HG03108 (cell line): ENCODE measurements around the gene UMAD1.

Experiments used
- ATAC-seq: cut with Tn5 transposase; IDR thresholded peaks from one replicate; pipeline ENCODE4 v1.9.1; 2021; ENCODE audit warnings: moderate library complexity; ENCODE audit not compliant: unreplicated experiment

UMAD1 gene

GRCh38 chr7:7720193-7720592 lies 79.6 kb downstream of the UMAD1 start:
- no peak for ATAC-seq

- ATAC-seq: no peak
Measured at GRCh38 chr7:7720750-7721621, 80.4 kb downstream of the UMAD1 start.

- no peak for ATAC-seq
Measured at GRCh38 chr7:7731732-7732131, 91.2 kb downstream of the UMAD1 start.

- ATAC-seq: no peak
Measured at GRCh38 chr7:7732621-7733281, 92.2 kb downstream of the UMAD1 start.

DNA sequence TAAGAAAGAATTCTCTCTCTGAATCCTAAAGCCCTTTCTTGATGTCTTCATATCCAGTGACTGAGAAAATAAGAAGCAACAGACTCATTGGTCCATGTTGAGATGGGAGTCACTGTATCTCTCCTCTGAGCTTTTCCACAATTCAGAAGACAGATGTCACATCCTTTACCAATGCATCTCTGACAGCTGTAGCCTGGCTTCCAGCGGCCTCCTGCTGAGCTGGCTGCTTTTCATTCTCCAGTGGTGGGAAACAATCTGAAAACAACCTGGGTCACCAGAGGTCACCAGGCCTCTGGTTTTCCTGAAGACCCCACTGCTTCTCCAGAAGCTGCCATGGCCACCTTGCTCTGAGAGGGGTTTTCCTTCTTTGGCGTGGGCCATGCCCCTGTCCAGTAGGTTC lies 96.1 kb downstream of the UMAD1 start:
- no peak for ATAC-seq

DNA sequence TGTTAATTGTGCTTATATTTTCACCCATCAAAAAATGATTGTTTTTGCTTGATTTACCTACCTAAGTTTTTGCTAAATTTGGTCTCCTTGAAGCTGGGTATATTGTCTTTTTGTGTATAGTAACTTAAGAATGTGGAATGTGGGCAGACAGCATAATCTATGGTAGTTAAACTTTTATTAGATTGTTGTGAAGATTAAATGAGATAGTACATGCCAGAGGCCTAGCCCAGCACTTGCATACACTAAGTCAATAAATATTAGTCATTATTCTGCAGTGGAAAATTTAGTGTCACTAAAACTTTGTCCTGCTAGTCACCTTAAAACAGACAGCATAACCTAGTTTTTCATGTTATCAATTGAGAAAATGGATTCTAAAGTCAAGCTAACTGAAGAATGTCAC lies 97.1 kb downstream of the UMAD1 start:
- ATAC-seq: no peak

- ATAC-seq: no peak
Measured at GRCh38 chr7:7738177-7738576, 97.6 kb downstream of the UMAD1 start.

GRCh38 chr7:7738622-7739021 lies 98.1 kb downstream of the UMAD1 start:
- ATAC-seq: no peak

DNA sequence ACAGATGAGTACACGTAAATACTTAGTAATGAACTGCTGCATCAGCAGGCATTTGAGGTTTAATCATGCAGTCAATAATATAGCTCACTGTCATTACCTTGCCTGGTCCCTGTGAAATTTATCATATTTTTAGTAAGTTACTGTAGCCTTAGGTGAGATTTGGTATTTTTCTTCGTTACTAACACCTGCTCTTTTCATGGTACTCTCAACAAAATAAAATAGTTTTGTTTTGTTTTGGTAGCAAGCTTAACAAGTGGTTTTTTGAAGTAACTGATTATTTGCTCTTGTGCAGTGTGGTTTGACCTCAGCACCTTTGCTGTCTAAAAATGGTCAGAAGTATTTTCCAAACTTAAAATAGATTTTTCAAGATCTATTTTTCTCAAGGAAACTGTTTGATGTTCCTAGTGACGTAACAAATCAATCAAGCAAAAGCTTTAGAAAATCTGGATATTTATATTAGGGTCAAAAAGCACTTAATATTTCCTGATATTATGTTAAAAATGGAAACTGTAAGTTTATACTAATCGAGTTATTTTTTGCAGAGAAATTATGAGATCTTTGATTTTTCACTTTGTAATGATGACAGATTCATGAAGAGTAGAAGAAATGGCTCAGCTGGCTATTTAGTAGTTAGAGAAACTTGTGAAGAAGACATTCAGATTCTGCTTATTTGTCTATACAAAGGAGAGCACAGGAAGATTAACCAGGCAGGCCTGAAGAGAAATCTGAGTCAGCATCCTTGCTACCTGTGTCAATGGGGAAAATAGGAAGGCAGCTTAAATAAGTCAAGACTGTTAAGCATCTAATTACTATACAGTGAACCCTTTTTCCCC lies 98.9 kb downstream of the UMAD1 start:
- ATAC-seq: peak; percentile 58

DNA sequence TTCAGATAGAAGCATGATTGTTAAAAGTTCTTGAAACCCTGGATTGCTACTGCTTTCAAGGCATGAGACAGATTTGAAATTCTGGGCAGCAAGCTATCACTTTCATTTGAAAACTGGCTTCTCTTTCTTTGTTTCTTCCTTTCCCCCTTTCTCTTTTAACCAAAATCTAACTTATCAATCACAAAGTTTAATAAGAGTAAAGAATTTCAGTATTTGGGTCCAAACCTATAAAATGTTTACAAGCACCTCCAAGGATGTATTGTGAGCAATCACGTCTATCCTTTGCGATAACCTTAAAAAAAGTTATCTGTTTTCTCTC lies 99.4 kb downstream of the UMAD1 start:
- ATAC-seq: no peak

GRCh38 chr7:7742223-7742622 lies 101.7 kb downstream of the UMAD1 start:
- ATAC-seq: no peak

GRCh38 chr7:7745258-7745657 lies 104.7 kb downstream of the UMAD1 start:
- no peak for ATAC-seq

GRCh38 chr7:7745966-7746365 lies 105.4 kb downstream of the UMAD1 start:
- ATAC-seq: no peak

DNA sequence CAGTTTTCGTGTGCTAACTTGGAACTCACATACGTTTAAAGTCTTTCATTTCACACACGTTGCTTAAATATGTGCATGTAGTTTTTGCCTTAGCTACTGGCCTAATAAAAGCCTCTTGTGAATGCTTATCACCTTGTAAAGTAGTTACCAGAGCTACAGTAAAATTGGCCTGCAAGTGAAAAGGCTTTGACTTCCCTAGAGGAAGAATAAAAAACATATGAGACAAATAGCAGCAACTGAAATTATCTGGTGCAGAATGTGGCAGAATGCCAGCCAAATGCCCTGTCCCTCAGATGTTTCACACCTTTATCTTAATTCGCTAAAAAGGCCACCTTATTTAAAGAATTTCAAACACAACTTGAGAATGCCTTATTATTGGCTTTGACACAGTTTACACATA lies 105.9 kb downstream of the UMAD1 start:
- no peak for ATAC-seq

DNA sequence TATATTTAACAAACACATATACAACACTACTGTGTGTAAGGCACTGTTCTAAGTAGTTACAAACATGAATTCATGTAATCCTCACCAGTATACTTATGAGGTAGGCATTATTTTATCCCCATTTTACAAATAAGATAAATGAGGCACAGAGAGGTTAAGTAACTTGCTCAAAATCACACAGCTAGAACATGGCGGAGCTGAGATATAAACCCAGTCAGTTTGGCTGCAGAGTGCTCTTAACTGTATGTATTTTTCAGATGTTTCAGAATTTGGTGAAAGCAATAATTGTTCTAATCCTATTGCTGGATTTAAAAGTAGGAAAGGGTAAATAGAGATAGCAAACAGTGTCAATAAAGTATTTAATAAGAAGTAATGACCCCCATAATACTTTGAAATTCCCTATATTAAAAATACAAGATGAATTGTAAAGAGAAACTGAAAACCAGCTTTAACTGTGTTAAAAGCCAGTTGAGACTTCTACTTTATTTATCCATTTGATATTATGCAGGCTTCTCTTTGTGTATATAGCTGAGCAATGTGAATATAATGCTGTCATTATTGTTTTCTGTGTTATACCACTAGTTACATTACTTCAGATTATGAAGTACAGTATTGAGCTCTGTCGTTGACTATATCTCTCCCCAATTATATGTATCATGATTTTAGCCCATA lies 110.2 kb downstream of the UMAD1 start:
- no peak for ATAC-seq

DNA sequence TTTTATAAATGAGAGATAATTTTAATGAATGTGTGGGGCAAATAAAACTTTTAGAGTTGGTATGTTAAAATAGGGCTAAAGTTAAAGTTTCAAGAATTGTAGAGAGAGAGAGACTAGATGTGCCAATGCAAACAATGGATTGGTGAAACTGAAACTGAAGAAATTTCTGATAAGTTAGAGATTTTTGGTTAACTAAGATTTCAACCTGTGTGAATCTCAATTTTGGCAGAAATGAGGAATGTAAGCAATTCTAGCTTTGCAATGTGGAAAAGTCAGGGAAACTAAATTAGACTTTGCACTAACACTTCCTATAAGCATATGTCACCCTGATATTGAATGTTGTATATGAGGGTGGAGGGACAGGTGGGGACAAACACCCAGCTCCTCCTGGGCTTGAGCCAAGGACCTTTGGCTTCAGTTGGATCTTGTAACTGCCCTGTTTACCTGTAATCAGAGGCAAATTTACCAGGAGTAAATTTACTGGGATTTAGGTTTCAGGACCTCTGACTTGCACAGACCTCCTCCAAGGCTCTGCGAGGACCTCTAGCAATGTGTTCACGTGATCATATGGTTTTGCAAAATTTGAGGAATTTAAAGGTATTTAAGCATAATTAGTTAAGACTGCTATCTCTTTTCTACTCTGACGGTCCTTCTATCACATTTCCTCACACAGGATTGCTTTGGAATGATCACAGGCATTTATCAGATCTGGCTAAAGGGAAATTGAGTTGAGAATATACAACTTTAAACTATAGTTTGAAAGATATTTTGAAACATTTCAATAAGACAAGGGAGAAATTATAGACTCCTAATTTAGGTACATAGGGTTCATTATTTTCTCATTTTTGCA lies 110.9 kb downstream of the UMAD1 start:
- ATAC-seq: no peak

GRCh38 chr7:7756577-7756976 lies 116.0 kb downstream of the UMAD1 start:
- ATAC-seq: no peak

DNA sequence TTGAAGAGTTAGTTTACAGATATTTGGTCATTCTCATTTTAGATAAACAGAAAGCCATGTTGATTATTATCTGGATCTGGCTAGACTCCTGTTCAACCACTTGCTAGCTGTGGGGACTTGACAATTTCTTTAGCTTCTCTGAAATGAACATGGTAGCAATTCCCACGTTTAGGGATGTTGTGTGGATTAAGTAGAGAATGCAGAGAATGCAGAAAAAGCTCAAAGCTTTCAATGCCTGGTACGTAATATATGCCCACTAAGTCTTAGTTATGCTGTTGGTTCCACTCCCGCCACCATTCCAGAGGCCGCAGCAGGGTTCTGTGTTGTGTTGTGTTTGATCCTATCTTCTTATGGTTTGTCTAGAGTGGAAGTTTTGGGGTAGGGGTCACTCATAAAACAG lies 117.0 kb downstream of the UMAD1 start:
- no peak for ATAC-seq

DNA sequence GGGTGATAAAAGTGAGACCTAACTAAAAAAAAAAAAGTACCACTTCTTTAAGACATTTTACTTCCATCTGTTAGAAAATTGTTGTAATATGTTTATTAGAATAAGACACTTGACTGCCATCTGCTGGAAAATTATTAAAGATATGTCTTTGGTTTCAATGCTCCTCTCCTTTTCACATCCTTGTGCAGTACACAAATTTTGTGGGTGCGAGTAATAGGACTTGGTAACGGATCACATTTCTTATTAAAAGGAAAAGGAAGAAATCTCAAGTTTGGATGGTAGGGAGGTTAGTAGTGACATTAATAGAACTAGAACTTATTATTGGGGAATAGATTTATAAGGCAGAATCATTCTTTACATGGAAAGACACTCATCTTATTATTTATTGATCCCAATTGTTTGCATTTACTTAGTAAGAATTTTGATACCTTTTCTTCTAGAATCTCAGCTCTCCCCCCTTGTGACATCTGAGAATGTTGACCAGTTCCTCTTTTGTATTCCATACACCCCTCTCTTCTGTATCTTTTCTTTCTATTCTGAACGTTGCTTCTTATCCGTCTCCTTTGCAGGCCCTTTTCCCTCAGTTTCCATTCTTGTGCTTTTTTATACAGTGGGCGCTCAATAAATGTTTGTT lies 120.9 kb downstream of the UMAD1 start:
- no peak for ATAC-seq
